Motor neuron (in vitro differentiated cells): ENCODE data around the gene DDX4. TPM values are rescaled to one million over a fixed set of nuclear protein-coding genes. Genes with fewer than 3 reads are reported as not detected.
A peak's percentile ranks its signal among the peaks of the same experiment; 100 is the strongest.
"Not testable (repeated sequence)": the region's sequence is repeated elsewhere in the genome, so short reads cannot be mapped to it uniquely, and the experiment has no call there.

Experiments used
- ATAC-seq, 8 experiments: fragments of 200-7000 bp; cut with Tn5 transposase; replicated peaks in 6 of 8; 2 replicates each; pipeline ENCODE4 v1.8.0; 2021; ENCODE audit warnings: mild to moderate bottlenecking in 8 of 8, moderate library complexity in 8 of 8
- H3K27ac ChIP-seq, 2 donors: fragments of 250-450 bp; sonication (Bioruptor Pico); 2 replicates each; pipeline ENCODE4 v1.9.0; 2021; ENCODE audit warnings: antibody characterized with exemption in 2 of 2, mild to moderate bottlenecking in 2 of 2, moderate library complexity in 1 of 2
- H3K4me1 ChIP-seq, 2 donors: fragments of 250-450 bp; sonication (Bioruptor Pico); replicated peaks in 1 of 2; 2 replicates each; pipeline ENCODE4 v1.6.1; 2021; ENCODE audit warnings: antibody characterized with exemption in 2 of 2, mild to moderate bottlenecking in 2 of 2, moderate library complexity in 1 of 2
- H3K4me3 ChIP-seq, 5 donors: fragments of 250-450 bp; sonication (Bioruptor Pico); 2 replicates each; pipeline ENCODE4 v1.9.0; 2021; ENCODE audit warnings: antibody characterized with exemption in 5 of 5, mild to moderate bottlenecking in 5 of 5, moderate library complexity in 4 of 5
- WGBS, 10 experiments: fragments of 450-650 bp; shearing (Covaris generic); methylation state at CpG; one replicate each; pipeline ENCODE4 v1.0.0; 2022; 5-methylcytosine and 5-hydroxymethylcytosine counted together
- in situ Hi-C, 9 experiments: fragments of 400-800 bp; cut with MboI; loops; one replicate each; pipeline ENCODE4 v1.15.0; 2021; ENCODE audit warnings: low sequenced_read_pairs in 9 of 9, low pct_unique_long_range_greater_than_20kb in 2 of 9; ENCODE audit not compliant: unreplicated experiment in 9 of 9
- total RNA-seq, 8 experiments: library from RNA; unstranded; fragments of 300-600 nt; gene quantifications; 2 replicates each; pipeline versions ENCODE4 v1.2.3 to v1.2.4, GENCODE V29; 2022

The DDX4 gene
- total RNA-seq, 8 experiments from 2014 or later = 0.05 to 1.1 (median 0.53) TPM; not detected in 4

GRCh38 chr5:55708732-55709131, 29.1 kb upstream of the DDX4 start:
- in situ Hi-C loops = loop anchor here in 1 of 9 experiments (25.0 kb wide), 1 partner anchor 204 kb away; no protein-coding TSS in a partner anchor

GRCh38 chr5:55711507-55712022, 26.3 kb upstream of the DDX4 start:
- peaks cover 5 to 6% of the 10 kb centered on the region in 2 donors for H3K4me1 ChIP-seq
- WGBS, 10 experiments = 0 to 80% (median 10%) methylated on average over 1 to 7 of the region's 18 CpGs; no CpG with 5 or more reads in 3 of the 10 experiments
- ATAC-seq = no peak
- peak overlapping the region; percentile 56 to 99 (median 71) for H3K4me3 ChIP-seq
- no peak overlapping the region for H3K27ac ChIP-seq
- in situ Hi-C loops = loop anchor here in 1 of 9 experiments (25.0 kb wide), 1 partner anchor 201 kb away; no protein-coding TSS in a partner anchor

More at GRCh38 chr5:55708732-55709131, 29.1 kb upstream of the DDX4 start:
- Histone ChIP-seq H3K4me1 (peaks cover 5 to 6% of the 10 kb centered on the region in 2 donors), H3K27ac (no peak overlapping the region), H3K4me3 (no peak overlapping the region)
- ATAC-seq = no peak

GRCh38 chr5:55712023-55712859, 25.6 kb upstream of the DDX4 start, which contains the start of gene SLC38A9:
Gene SLC38A9 (minus strand): TSS chr5:55712324. CDS start chr5:55697958, 14,366 bp downstream.
- peaks cover 5 to 6% of the 10 kb centered on the region in 2 donors for H3K4me1 ChIP-seq
- in situ Hi-C loops = loop anchor here in 1 of 9 experiments (25.0 kb wide), 1 partner anchor 200 kb away; no protein-coding TSS in a partner anchor
- 0 to 10% (median 0%) methylated on average over 2 to 12 of the region's 55 CpGs; no CpG with 5 or more reads in 3 of the 10 experiments for WGBS, 10 experiments
- H3K4me3 ChIP-seq = peak within 1 kb of the TSS; percentile 56 to 99 (median 71)
- H3K27ac ChIP-seq = no peak within 1 kb of the TSS
- peak; percentile 99 to 100 (median 100) for ATAC-seq

DNA sequence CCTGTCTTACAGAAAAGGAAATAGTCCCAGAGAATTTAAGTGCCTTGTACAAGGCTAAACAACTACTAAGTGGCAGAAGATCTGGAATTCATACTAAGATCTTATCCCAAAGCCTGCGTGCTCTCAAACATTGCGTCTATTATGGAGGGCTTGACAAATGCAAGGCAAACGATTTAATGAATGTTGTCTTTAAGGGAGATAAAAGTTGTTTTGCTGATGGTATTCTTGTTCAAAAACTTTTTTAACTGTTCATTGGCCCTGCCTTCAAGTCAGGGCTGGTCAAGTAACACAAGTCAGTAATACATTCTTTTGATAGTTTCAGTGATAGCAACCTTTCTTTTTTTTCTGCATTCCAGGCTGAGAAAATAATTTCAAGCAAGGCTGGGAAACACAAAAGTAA, 24.0 kb upstream of the DDX4 start:
- in situ Hi-C loops = loop anchor here in 1 of 9 experiments (25.0 kb wide), 1 partner anchor 198 kb away; no protein-coding TSS in a partner anchor

DNA sequence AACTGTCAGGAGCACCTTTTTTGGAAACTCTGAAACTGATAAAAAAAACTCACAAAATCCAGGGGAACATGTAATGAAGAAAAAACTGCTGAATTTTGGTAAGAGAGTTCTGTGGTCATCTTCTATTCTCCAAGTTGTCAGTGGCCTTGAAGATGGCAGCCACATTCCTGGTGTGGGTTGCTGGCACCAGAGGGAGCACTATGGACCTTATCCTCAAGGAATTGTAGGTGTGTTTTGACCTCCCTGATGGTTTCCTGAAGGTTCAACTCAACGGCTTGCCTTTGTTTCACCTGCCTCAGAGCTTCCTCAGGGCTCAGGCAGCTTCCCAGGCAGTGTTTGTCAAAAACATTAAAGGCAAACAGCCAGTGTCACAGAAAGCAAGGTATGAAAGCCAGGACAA, 23.5 kb upstream of the DDX4 start:
- in situ Hi-C loops = loop anchor here in 1 of 9 experiments (25.0 kb wide), 1 partner anchor 198 kb away; no protein-coding TSS in a partner anchor
- 33 to 60% (median 56%) methylated on average over 1 of the region's 1 CpG; no CpG with 5 or more reads in 5 of the 10 experiments for WGBS, 10 experiments
- ATAC-seq = no peak
- H3K4me1 ChIP-seq = peaks cover 5 to 6% of the 10 kb centered on the region in 2 donors
- no peak overlapping the region for H3K4me3 ChIP-seq
- no peak overlapping the region for H3K27ac ChIP-seq

More for the DNA sequence above, 24.0 kb upstream of the DDX4 start:
- no peak for ATAC-seq
- Histone ChIP-seq H3K27ac (no peak overlapping the region), H3K4me3 (no peak overlapping the region), H3K4me1 (peaks cover 5 to 6% of the 10 kb centered on the region in 2 donors)
- WGBS, 10 experiments = 29 to 100% (median 87%) methylated on average over 1 to 3 of the region's 3 CpGs; no CpG with 5 or more reads in 2 of the 10 experiments

DNA sequence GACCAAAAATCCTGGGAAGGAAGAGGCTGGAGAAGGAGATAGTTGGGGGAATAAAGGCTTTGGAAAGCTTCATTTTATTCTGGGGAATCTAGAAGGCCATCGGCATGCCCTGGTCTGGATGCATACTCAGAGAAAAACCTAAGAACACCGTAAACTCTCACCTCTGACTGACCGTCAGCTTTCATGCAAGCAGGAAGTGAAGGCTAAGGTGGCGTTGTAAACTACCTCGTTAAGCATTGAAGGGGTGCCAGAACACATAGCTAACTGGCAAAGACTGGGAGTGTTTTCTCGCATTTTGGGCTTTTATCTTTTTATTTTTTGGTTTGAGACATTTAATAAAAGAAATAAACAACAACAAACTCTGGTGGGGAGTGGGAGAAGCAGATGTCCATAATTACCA, 23.1 kb upstream of the DDX4 start:
- Histone ChIP-seq H3K27ac (no peak overlapping the region), H3K4me3 (no peak overlapping the region), H3K4me1 (peaks cover 5 to 6% of the 10 kb centered on the region in 2 donors)
- ATAC-seq = no peak
- WGBS, 10 experiments = 37 to 100% (median 87%) methylated on average over 1 to 6 of the region's 6 CpGs
- in situ Hi-C loops = loop anchor here in 1 of 9 experiments (25.0 kb wide), 1 partner anchor 198 kb away; no protein-coding TSS in a partner anchor

DNA sequence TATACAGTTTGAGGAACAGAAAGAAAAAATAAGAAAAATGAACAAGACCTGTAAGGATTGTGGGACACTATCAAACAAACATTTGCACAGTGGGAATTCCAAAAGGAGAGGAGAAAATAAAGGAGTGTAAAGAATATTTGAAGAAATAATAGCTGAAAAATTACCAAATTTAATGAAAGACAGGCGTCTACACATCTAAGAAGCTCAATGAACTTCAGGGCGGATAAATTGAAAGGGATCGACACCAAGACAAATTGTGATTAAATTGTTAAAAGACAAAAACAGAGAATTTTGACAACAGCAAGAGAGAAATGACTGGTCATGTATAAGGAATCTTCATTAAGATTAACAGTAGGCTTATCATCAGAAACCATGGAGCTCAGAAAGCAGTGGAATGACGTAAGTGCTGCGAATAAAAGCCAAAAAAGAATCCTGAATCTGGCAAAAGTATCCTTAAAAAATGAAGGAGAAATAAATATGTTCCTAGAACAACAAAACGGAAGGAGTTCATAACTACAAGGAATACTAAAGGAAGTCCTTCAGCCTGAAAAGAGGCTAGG, 22.3 kb upstream of the DDX4 start:
- no peak overlapping the region for H3K27ac ChIP-seq
- 78 to 100% (median 92%) methylated on average over 6 of the region's 6 CpGs for WGBS, 10 experiments
- in situ Hi-C loops = loop anchor here in 1 of 9 experiments (25.0 kb wide), 1 partner anchor 197 kb away; no protein-coding TSS in a partner anchor
- no peak for ATAC-seq
- H3K4me1 ChIP-seq = peaks cover 5 to 6% of the 10 kb centered on the region in 2 donors
- no peak overlapping the region for H3K4me3 ChIP-seq

DNA sequence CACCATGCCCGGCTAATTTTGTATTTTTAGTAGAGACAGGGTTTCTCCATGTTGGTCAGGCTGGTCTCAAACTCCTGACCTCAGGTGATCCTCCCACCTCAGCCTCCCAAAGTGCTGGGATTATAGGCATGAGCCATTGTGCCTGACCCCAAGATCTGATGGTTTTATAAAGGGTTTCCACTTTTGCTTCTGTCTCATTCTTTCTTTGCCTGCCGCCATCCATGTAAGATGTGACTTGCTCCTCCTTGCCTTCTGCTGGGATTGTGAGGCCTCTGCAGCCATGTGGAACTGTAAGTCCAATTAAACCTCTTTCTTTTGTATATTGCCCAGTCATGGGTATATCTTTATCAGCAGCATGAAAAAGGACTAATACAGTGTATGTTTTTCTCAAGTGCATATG, 18.8 kb upstream of the DDX4 start:
- ATAC-seq, H3K4me3 ChIP-seq, H3K27ac ChIP-seq, H3K4me1 ChIP-seq: not testable (repeated sequence)
- in situ Hi-C loops = loop anchor here in 1 of 9 experiments (25.0 kb wide), 1 partner anchor 193 kb away; no protein-coding TSS in a partner anchor
- WGBS, 10 experiments = 83 to 100% (median 100%) methylated on average over 1 to 2 of the region's 2 CpGs; no CpG with 5 or more reads in 3 of the 10 experiments

- H3K4me1 ChIP-seq = no peaks in the 10 kb centered on the region
- WGBS, 10 experiments = 62 to 100% (median 84%) methylated on average over 2 to 3 of the region's 3 CpGs
- ATAC-seq = no peak
- H3K27ac ChIP-seq = no peak overlapping the region
- in situ Hi-C loops = loop anchor here in 1 of 9 experiments (25.0 kb wide), 1 partner anchor 192 kb away; no protein-coding TSS in a partner anchor
- no peak overlapping the region for H3K4me3 ChIP-seq
Observed at GRCh38 chr5:55720188-55720703, 17.6 kb upstream of the DDX4 start.

DNA sequence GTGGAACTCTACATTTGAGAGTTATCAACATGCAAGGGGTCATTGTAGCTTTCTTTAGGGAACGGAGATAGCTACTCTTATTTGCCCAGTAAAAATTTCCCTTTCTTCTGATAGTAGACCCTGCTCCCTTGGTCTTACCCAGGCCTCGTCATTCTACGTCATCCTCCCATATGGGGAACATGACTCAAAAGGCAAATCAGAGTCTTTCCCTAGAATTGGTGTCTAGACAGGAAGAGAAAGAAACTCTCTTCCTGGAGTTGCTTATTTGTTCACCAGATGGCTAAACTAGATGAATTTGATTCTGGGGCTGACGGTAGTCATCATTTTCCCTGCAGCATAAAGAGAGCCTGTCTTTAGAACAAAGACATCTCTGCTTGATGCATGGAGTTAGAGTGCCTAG, 13.6 kb upstream of the DDX4 start:
- no peak overlapping the region for H3K27ac ChIP-seq
- H3K4me1 ChIP-seq = no peaks in the 10 kb centered on the region
- in situ Hi-C loops = loop anchor here in 1 of 9 experiments (25.0 kb wide), 1 partner anchor 188 kb away; no protein-coding TSS in a partner anchor
- H3K4me3 ChIP-seq = no peak overlapping the region
- 39 to 98% (median 86%) methylated on average over 2 to 4 of the region's 4 CpGs; no CpG with 5 or more reads in 2 of the 10 experiments for WGBS, 10 experiments
- peak in 1 of 8 experiments; percentile 49 for ATAC-seq

- WGBS, 10 experiments = 20 to 100% (median 88%) methylated on average over 1 to 3 of the region's 3 CpGs; no CpG with 5 or more reads in 2 of the 10 experiments
- Histone ChIP-seq H3K27ac (no peak overlapping the region), H3K4me3 (no peak overlapping the region), H3K4me1 (no peaks in the 10 kb centered on the region)
- in situ Hi-C loops = no loop called here
- no peak for ATAC-seq
Observed at GRCh38 chr5:55731848-55732247, 6.0 kb upstream of the DDX4 start.

GRCh38 chr5:55732585-55732984, 5.3 kb upstream of the DDX4 start:
- in situ Hi-C loops = no loop called here
- no peak overlapping the region for H3K4me3 ChIP-seq
- ATAC-seq = no peak
- no peaks in the 10 kb centered on the region for H3K4me1 ChIP-seq
- H3K27ac ChIP-seq = no peak overlapping the region
